ENCODE data around the gene HPGDS.

- TF ChIP-seq POLR2A (IDR thresholded peaks at IDR 0.05; ENCODE audit: low read depth, low read length) (no peak), TAF1 (IDR thresholded peaks at IDR 0.05; ENCODE audit: low read depth, low read length) (no peak), POLR2AphosphoS5 (IDR thresholded peaks at IDR 0.05; ENCODE audit: low read depth, low read length) (no peak), PAX5 (IDR thresholded peaks at IDR 0.05; ENCODE audit: insufficient read depth, low read length, severe bottlenecking) (no peak), SPI1 (IDR thresholded peaks at IDR 0.05; ENCODE audit: low read depth, low read length) (no peak)
Observed at GRCh38 chr4:94375364-94375763, 32.7 kb upstream of the HPGDS start.
